H9 (cell line): ENCODE results near the gene CNIH2. TPM values are rescaled to one million over a fixed set of nuclear protein-coding genes. Genes with fewer than 3 reads are reported as not detected.

ENCODE experiments used
- DNase-seq: peaks from one replicate; pipeline ENCODE4 v3.0.0-alpha.2; 2017
- H2AFZ ChIP-seq: one replicate; pipeline ENCODE4 v1.6.1; 2013; ENCODE audit warnings: mild to moderate bottlenecking, low read length, control low read depth, moderate library complexity
- H2AK5ac ChIP-seq: 2 replicates; pipeline ENCODE4 v1.6.1; 2013; ENCODE audit warnings: low read length, control low read depth, mixed read lengths; ENCODE audit not compliant: insufficient read length
- H2BK120ac ChIP-seq: one replicate; pipeline ENCODE4 v1.6.1; 2013; ENCODE audit warnings: low read depth, mild to moderate bottlenecking, low read length, control low read depth, inconsistent platforms; ENCODE audit not compliant: poor library complexity, severe bottlenecking
- H2BK12ac ChIP-seq: 2 replicates; pipeline ENCODE4 v1.6.1; 2013; ENCODE audit warnings: low read length, control low read depth, mixed read lengths, low read depth; ENCODE audit not compliant: insufficient read length
- H2BK15ac ChIP-seq: 2 replicates; pipeline ENCODE4 v1.6.1; 2013; ENCODE audit warnings: low read depth, low read length, control low read depth
- H2BK20ac ChIP-seq: one replicate; pipeline ENCODE4 v1.6.1; 2013; ENCODE audit warnings: low read depth, mild to moderate bottlenecking, low read length, control low read depth, inconsistent platforms; ENCODE audit not compliant: poor library complexity, severe bottlenecking
- H2BK5ac ChIP-seq: 2 replicates; pipeline ENCODE4 v1.6.1; 2013; ENCODE audit warnings: low read length, control low read depth, mixed read lengths; ENCODE audit not compliant: insufficient read length
- H3K14ac ChIP-seq: 2 replicates; pipeline ENCODE4 v1.6.1; 2013; ENCODE audit warnings: low read length, control low read depth; ENCODE audit not compliant: insufficient read depth
- H3K18ac ChIP-seq: 2 replicates; pipeline ENCODE4 v1.6.1; 2013; ENCODE audit warnings: low read depth, mild to moderate bottlenecking, mixed read lengths, low read length, control low read depth; ENCODE audit not compliant: insufficient read length
- H3K23ac ChIP-seq: 2 replicates; pipeline ENCODE4 v1.6.1; 2013; ENCODE audit warnings: low read length, control low read depth, mixed read lengths, low read depth; ENCODE audit not compliant: insufficient read length
- H3K23me2 ChIP-seq: 2 replicates; pipeline ENCODE4 v1.6.1; 2013; ENCODE audit warnings: low read depth, mild to moderate bottlenecking, mixed read lengths, low read length, control low read depth; ENCODE audit not compliant: insufficient read length, poor library complexity, severe bottlenecking
- H3K27ac ChIP-seq: 2 replicates; pipeline ENCODE4 v1.5.1; 2013; ENCODE audit warnings: low read length, control low read depth, mixed read lengths, low read depth; ENCODE audit not compliant: insufficient read length
- H3K27me3 ChIP-seq: 2 replicates; pipeline ENCODE4 v1.6.1; 2013; ENCODE audit warnings: low read length, control low read depth, inconsistent platforms; ENCODE audit not compliant: insufficient read depth
- H3K4ac ChIP-seq: 2 replicates; pipeline ENCODE4 v1.6.1; 2013; ENCODE audit warnings: low read depth, mild to moderate bottlenecking, control low read depth, inconsistent platforms, low read length, moderate library complexity
- H3K4me1 ChIP-seq: 2 replicates; pipeline ENCODE4 v1.6.1; 2013; ENCODE audit warnings: low read length, control low read depth, inconsistent platforms; ENCODE audit not compliant: insufficient read depth
- H3K4me2 ChIP-seq: 2 replicates; pipeline ENCODE4 v1.6.1; 2013; ENCODE audit warnings: low read length, control low read depth, mixed read lengths; ENCODE audit not compliant: insufficient read length, insufficient read depth
- H3K56ac ChIP-seq: 2 replicates; pipeline ENCODE4 v1.6.1; 2013; ENCODE audit warnings: low read depth, mild to moderate bottlenecking, mixed read lengths, low read length, control low read depth; ENCODE audit not compliant: insufficient read length
- H3K79me1 ChIP-seq: 2 replicates; pipeline ENCODE4 v1.6.1; 2013; ENCODE audit warnings: low read depth, mild to moderate bottlenecking, moderate library complexity, low read length, control low read depth, inconsistent platforms; ENCODE audit not compliant: insufficient read depth, poor library complexity, severe bottlenecking
- H3K79me2 ChIP-seq: 2 replicates; pipeline ENCODE4 v1.6.1; 2013; ENCODE audit warnings: low read length, control low read depth, inconsistent platforms; ENCODE audit not compliant: insufficient read depth
- H3K9ac ChIP-seq: 2 replicates; pipeline ENCODE4 v1.6.1; 2013; ENCODE audit warnings: low read length, control low read depth, mixed read lengths; ENCODE audit not compliant: insufficient read length; ENCODE audit errors: extremely low read depth
- H3K9me3 ChIP-seq: one replicate; pipeline ENCODE4 v1.6.1; 2013; ENCODE audit warnings: low read depth, low read length, inconsistent platforms; ENCODE audit not compliant: control insufficient read depth
- H3T11ph ChIP-seq: one replicate; pipeline ENCODE4 v1.6.1; 2013; ENCODE audit warnings: mild to moderate bottlenecking, low read length, control low read depth, inconsistent platforms
- H4K20me1 ChIP-seq: one replicate; pipeline ENCODE4 v1.6.1; 2013; ENCODE audit not compliant: control insufficient read depth, insufficient read length, insufficient read depth
- H4K5ac ChIP-seq: 2 replicates; pipeline ENCODE4 v1.6.1; 2013; ENCODE audit warnings: low read depth, mild to moderate bottlenecking, mixed read lengths, low read length, control low read depth; ENCODE audit not compliant: insufficient read length
- H4K8ac ChIP-seq: replicated peaks from 2 replicates; pipeline ENCODE4 v1.6.1; 2013; ENCODE audit warnings: low read length, control low read depth, mixed read lengths, low read depth; ENCODE audit not compliant: insufficient read length
- H4K91ac ChIP-seq: 2 replicates; pipeline ENCODE4 v1.6.1; 2013; ENCODE audit warnings: low read depth, mild to moderate bottlenecking, moderate library complexity, mixed read lengths, low read length, control low read depth; ENCODE audit not compliant: insufficient read length
- H3K27ac Mint-ChIP-seq, 3 experiments: 2 replicates in 2 of 3; 3 replicates in 1 of 3; pipeline ENCODE4 v1.8.0; 2020 to 2021; ENCODE audit warnings: mixed read lengths in 3 of 3, mild to moderate bottlenecking in 1 of 3, moderate library complexity in 1 of 3
- H3K27me3 Mint-ChIP-seq: 2 replicates; pipeline ENCODE4 v1.8.0; 2021; ENCODE audit warnings: low read depth, mild to moderate bottlenecking, moderate library complexity, mixed read lengths
- H3K36me3 Mint-ChIP-seq, 3 experiments: 2 replicates in 2 of 3; 3 replicates in 1 of 3; pipeline ENCODE4 v1.8.0; 2020 to 2021; ENCODE audit warnings: low read depth in 3 of 3, mixed read lengths in 3 of 3; ENCODE audit not compliant: insufficient read depth in 1 of 3
- H3K4me1 Mint-ChIP-seq, 2 experiments: 2 replicates each; pipeline ENCODE4 v1.8.0; 2020; ENCODE audit warnings: mixed read lengths in 2 of 2
- H3K4me3 Mint-ChIP-seq, 2 experiments: 2 replicates in 1 of 2; 3 replicates in 1 of 2; pipeline ENCODE4 v1.8.0; 2020 to 2021; ENCODE audit warnings: mild to moderate bottlenecking in 2 of 2, mixed read lengths in 2 of 2, moderate library complexity in 1 of 2
- H3K9me3 Mint-ChIP-seq, 2 experiments: 2 replicates in 1 of 2; 3 replicates in 1 of 2; pipeline ENCODE4 v1.8.0; 2020; ENCODE audit warnings: mild to moderate bottlenecking in 2 of 2, mixed read lengths in 2 of 2, moderate library complexity in 1 of 2
- CTCF ChIP-seq: fragments of 200-600 bp; sonication (generic); conservative IDR thresholded peaks from 3 replicates; pipeline ENCODE4 v1.8.0; 2021; ENCODE audit warnings: antibody characterized with exemption, mild to moderate bottlenecking
- WGBS: extraction: QIAGEN DNeasy Blood & Tissue Kit; methylation state at CpG from one replicate; pipeline ENCODE4 v1.1.7; 2013; ENCODE audit warnings: missing lambda C conversion rate, low lambda C conversion rate, mixed read lengths; ENCODE audit not compliant: insufficient read length; ENCODE audit errors: extremely low coverage; 5-methylcytosine and 5-hydroxymethylcytosine counted together
- total RNA-seq: library from RNA; stranded (reverse); gene quantifications from 2 replicates; pipeline ENCODE4 v1.2.1, GENCODE V29; 2021

CNIH2 gene
- total RNA-seq, 1 experiment from 2014 or later: 12.0 TPM

GRCh38 chr11:66230156-66230555, 47.8 kb upstream of the CNIH2 start:
- Histone ChIP-seq H2BK5ac (no peak overlapping the region), H3K79me1 (no peaks in the 10 kb centered on the region), H3K27me3 (no peaks in the 10 kb centered on the region), H3K9ac (no peak overlapping the region), H4K91ac (no peak overlapping the region), H4K5ac (no peak overlapping the region), H2BK20ac (no peak overlapping the region), H4K20me1 (no peaks in the 10 kb centered on the region), H3K9me3 (no peaks in the 10 kb centered on the region), H3K27ac (no peak overlapping the region), H3K14ac (no peak overlapping the region), H2AK5ac (no peak overlapping the region), H3K79me2 (no peaks in the 10 kb centered on the region), H2BK12ac (no peak overlapping the region), H3T11ph (no peak overlapping the region), H2AFZ (no peak overlapping the region), H3K4me2 (no peak overlapping the region), H3K18ac (no peak overlapping the region), H3K4me1 (no peaks in the 10 kb centered on the region), H3K23me2 (no peaks in the 10 kb centered on the region), H2BK15ac (no peak overlapping the region), H2BK120ac (no peak overlapping the region), H3K4ac (no peak overlapping the region), H3K56ac (no peak overlapping the region), H3K23ac (no peak overlapping the region), H4K8ac (no peak overlapping the region)
- H3K36me3 Mint-ChIP-seq: peaks cover 1 to 26% (median 15%) of the 10 kb centered on the region in 3 experiments; a peak in 5 of 7 replicates
- H3K4me3 Mint-ChIP-seq: no peak overlapping the region
- peak overlapping the region in 2 of 3 experiments; percentile 20 to 75; a peak in 3 of 7 replicates for H3K27ac Mint-ChIP-seq
- no CpG with 5 or more reads among the region's 6 CpGs for WGBS
- no peak for DNase-seq
- H3K4me1 Mint-ChIP-seq: peaks cover 23 to 28% of the 10 kb centered on the region in 2 experiments
- no peaks in the 10 kb centered on the region for H3K27me3 Mint-ChIP-seq
- no peaks in the 10 kb centered on the region; a peak in 1 of 5 replicates for H3K9me3 Mint-ChIP-seq
- no peak for TF ChIP-seq CTCF
